GM12892 (cell line): ENCODE data around the gene CFAP97.

ENCODE experiments used
- POLR2A ChIP-seq: IDR thresholded peaks from 2 replicates; pipeline ENCODE4 v1.6.1; 2011; ENCODE audit warnings: low read depth, low read length, control low read depth
- POLR2AphosphoS5 ChIP-seq: IDR thresholded peaks from 2 replicates; pipeline ENCODE4 v1.6.1; 2011; ENCODE audit warnings: low read depth, low read length, control low read depth
- TAF1 ChIP-seq: IDR thresholded peaks from 2 replicates; pipeline ENCODE4 v1.6.1; 2011; ENCODE audit warnings: low read depth, mild to moderate bottlenecking, control low read depth, low read length, borderline replicate concordance

GRCh38 chr4:185194924-185195888 lies 8.6 kb downstream of the CFAP97 start:
- no peak for TF ChIP-seq POLR2A
- TF ChIP-seq POLR2AphosphoS5: no peak
- TF ChIP-seq TAF1: no peak
